Breast epithelium (tissue), 4 donors: ENCODE results near the gene IL36G. TPM values are rescaled to one million over a fixed set of nuclear protein-coding genes. Genes with fewer than 3 reads are reported as not detected.

ENCODE experiments used
- DNase-seq, 2 donors: peaks; one replicate each; pipeline ENCODE4 v3.0.0-alpha.2; 2019; ENCODE audit warnings: low spot score in 2 of 2
- H3K27ac ChIP-seq, 2 donors: fragments of 200-600 bp; sonication (generic) in 1 of 2; one replicate each; pipeline ENCODE4 v1.5.1; 2016 to 2019; ENCODE audit warnings: mild to moderate bottlenecking in 1 of 2
- H3K27me3 ChIP-seq, 2 donors: fragments of 200-600 bp; sonication (generic) in 1 of 2; one replicate each; pipeline versions ENCODE4 v1.5.1 to v1.6.0; 2017 to 2019; ENCODE audit warnings: control low read depth in 1 of 2, mild to moderate bottlenecking in 1 of 2
- H3K36me3 ChIP-seq: fragments of 200-600 bp; one replicate; pipeline ENCODE4 v1.5.1; 2019
- H3K4me1 ChIP-seq, 2 donors: fragments of 200-600 bp; sonication (generic); one replicate each; pipeline ENCODE4 v1.5.1; 2016 to 2019; ENCODE audit warnings: control low read depth in 1 of 2
- H3K4me3 ChIP-seq, 3 donors: fragments of 200-600 bp; sonication (generic); 1 replicate in 2 of 3; 2 replicates in 1 of 3; pipeline ENCODE4 v1.5.1; 2016 to 2019; ENCODE audit warnings: mild to moderate bottlenecking in 3 of 3, moderate library complexity in 2 of 3
- H3K9me3 ChIP-seq, 2 donors: fragments of 200-600 bp; sonication (generic) in 1 of 2; one replicate each; pipeline ENCODE4 v1.5.1; 2016 to 2019; ENCODE audit warnings: control low read depth in 1 of 2
- CTCF ChIP-seq, 3 donors: fragments of 450-650 bp; IDR thresholded peaks; one replicate each; pipeline ENCODE4 v1.5.1; 2016 to 2017; ENCODE audit warnings: antibody characterized with exemption in 3 of 3, mild to moderate bottlenecking in 3 of 3, moderate library complexity in 3 of 3
- POLR2A ChIP-seq: fragments of 450-650 bp; IDR thresholded peaks from one replicate; pipeline ENCODE4 v1.6.1; 2016; ENCODE audit warnings: antibody characterized with exemption, mild to moderate bottlenecking, moderate library complexity
- POLR2AphosphoS5 ChIP-seq, 3 donors: sonication (generic); formaldehyde crosslinking; IDR thresholded peaks; one replicate each; pipeline ENCODE4 v1.6.1; 2017; ENCODE audit warnings: antibody characterized with exemption in 3 of 3
- intact Hi-C: fragments of 100-400 bp; cut with DNase I; formaldehyde crosslinking; loops from one replicate; pipeline ENCODE4 v1.15.1; 2023; ENCODE audit warnings: low total_unique reads
- total RNA-seq, 3 donors: library from RNA; depleted of rRNA; stranded (reverse); fragments of >200 nt; gene quantifications; one replicate each; pipeline ENCODE4 v1.1.0, GENCODE V29; 2016

IL36G gene
- total RNA-seq, 3 donors from 2014 or later: not detected

DNA sequence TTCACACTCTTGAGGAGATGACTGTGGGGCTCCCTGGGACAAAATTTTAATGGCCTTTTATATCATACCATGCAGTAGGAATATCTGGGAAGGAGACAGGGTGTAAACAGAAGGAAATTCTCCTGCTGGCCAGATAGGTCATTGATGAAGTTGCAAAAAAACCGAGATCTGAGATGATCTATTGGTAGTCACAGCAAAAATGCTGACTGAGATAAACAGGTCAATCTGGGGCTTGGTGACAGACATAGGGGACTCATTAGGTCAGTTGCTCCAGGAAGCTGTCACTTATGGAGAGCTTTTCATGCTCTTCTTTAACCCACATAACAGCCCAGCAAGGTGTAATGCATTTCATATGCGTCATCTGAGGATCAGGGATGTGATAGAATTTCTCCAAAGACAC, 24.9 kb downstream of the IL36G start:
- Histone ChIP-seq H3K36me3 (no peaks in the 10 kb centered on the region), H3K27me3 (no peaks in the 10 kb centered on the region), H3K9me3 (peaks cover 0 to 17% of the 10 kb centered on the region in 2 donors), H3K4me1 (no peaks in the 10 kb centered on the region), H3K27ac (no peak overlapping the region), H3K4me3 (no peak overlapping the region)
- no peak for DNase-seq
- no peak for TF ChIP-seq CTCF (IDR thresholded peaks at IDR 0.05)
- no peak for TF ChIP-seq POLR2AphosphoS5 (IDR thresholded peaks at IDR 0.05)
- TF ChIP-seq POLR2A: no peak
- intact Hi-C loops: no loop called here

GRCh38 chr2:113005030-113005509, 27.3 kb downstream of the IL36G start, which contains the start of gene IL36A:
Gene IL36A (plus strand): TSS chr2:113005459. CDS start chr2:113005872, 413 bp downstream.
- intact Hi-C loops: no loop called here
- Histone ChIP-seq H3K9me3 (peaks cover 0 to 7% of the 10 kb centered on the region in 2 donors), H3K27me3 (no peaks in the 10 kb centered on the region), H3K4me1 (no peaks in the 10 kb centered on the region), H3K4me3 (no peak within 1 kb of the TSS), H3K36me3 (no peaks in the 10 kb centered on the region), H3K27ac (no peak within 1 kb of the TSS)
- no peak for TF ChIP-seq CTCF (IDR thresholded peaks at IDR 0.05)
- TF ChIP-seq POLR2AphosphoS5 (IDR thresholded peaks at IDR 0.05): no peak
- TF ChIP-seq POLR2A: no peak
- DNase-seq: no peak

GRCh38 chr2:113007250-113007649, 29.4 kb downstream of the IL36G start:
- DNase-seq: no peak
- Histone ChIP-seq H3K27me3 (no peaks in the 10 kb centered on the region), H3K36me3 (no peaks in the 10 kb centered on the region), H3K27ac (no peak overlapping the region), H3K4me1 (no peaks in the 10 kb centered on the region), H3K4me3 (no peak overlapping the region), H3K9me3 (no peaks in the 10 kb centered on the region)
- intact Hi-C loops: no loop called here
- TF ChIP-seq POLR2AphosphoS5 (IDR thresholded peaks at IDR 0.05) (no peak), CTCF (IDR thresholded peaks at IDR 0.05) (no peak), POLR2A (no peak)

DNA sequence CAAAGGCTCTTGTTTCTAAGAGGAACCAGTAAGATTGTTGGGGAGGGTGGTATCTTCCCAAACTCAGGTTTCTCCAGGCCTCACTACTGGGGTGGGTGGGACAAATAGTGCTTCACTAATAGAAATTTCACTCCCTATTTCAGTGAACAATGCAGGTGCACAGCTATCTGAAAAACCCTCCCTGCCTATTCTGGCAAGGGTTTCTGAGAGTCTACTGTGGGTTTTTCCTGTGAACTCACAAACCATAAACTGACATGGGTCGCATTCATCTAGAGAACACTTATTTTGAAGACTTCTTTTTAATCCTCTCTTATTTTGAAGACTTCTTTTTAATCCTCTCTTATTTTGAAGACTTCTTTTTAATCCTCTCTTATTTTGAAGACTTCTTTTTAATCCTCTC, 31.8 kb downstream of the IL36G start:
- no peak overlapping the region for H3K4me3 ChIP-seq
- H3K27ac ChIP-seq: no peak overlapping the region
- no peak for DNase-seq
- no peak for TF ChIP-seq POLR2AphosphoS5 (IDR thresholded peaks at IDR 0.05)
- no peak for TF ChIP-seq CTCF (IDR thresholded peaks at IDR 0.05)
- TF ChIP-seq POLR2A: no peak
- H3K36me3 ChIP-seq: no peaks in the 10 kb centered on the region
- intact Hi-C loops: no loop called here
- H3K27me3 ChIP-seq: no peaks in the 10 kb centered on the region
- no peaks in the 10 kb centered on the region for H3K4me1 ChIP-seq
- no peaks in the 10 kb centered on the region for H3K9me3 ChIP-seq

DNA sequence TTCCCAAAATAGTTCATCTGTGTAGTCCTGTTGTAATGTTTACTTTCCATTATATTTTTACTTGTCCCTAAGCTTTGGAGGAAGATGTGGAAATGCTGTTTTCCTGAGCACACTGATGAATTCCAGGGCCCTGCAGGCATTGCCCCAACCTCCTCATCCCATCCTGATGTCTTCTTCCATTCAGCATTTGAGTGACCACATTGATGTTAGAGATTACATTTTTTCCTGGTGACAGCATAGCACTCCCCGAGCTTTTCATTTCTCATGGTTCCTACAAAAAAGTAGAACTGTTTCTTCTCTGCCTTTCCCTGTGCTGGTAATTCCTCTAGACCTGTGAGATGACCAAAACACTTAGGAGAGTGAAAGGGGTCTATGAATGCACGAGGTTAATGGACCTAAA, 32.3 kb downstream of the IL36G start:
- Histone ChIP-seq H3K27ac (no peak overlapping the region), H3K36me3 (no peaks in the 10 kb centered on the region), H3K4me1 (no peaks in the 10 kb centered on the region), H3K9me3 (no peaks in the 10 kb centered on the region), H3K4me3 (no peak overlapping the region), H3K27me3 (no peaks in the 10 kb centered on the region)
- no peak for DNase-seq
- TF ChIP-seq CTCF (IDR thresholded peaks at IDR 0.05) (no peak), POLR2A (no peak), POLR2AphosphoS5 (IDR thresholded peaks at IDR 0.05) (no peak)
- intact Hi-C loops: no loop called here
